CD4-positive, CD25-positive, alpha-beta regulatory T cell (primary cell): Measurements from ENCODE around the gene ACSBG1. TPM values are rescaled to one million over a fixed set of nuclear protein-coding genes. Genes with fewer than 3 reads are reported as not detected.
A peak's percentile ranks its signal among the peaks of the same experiment; 100 is the strongest.

Experiments
- ATAC-seq, 2 donors: fragments of 150-1000 bp; cut with Tn5 transposase; one replicate each; pipeline ENCODE4 v1.10.0; 2021; ENCODE audit warnings: low read depth in 2 of 2, moderate number of reproducible peaks in 2 of 2, moderate library complexity in 1 of 2
- DNase-seq, 3 donors: peaks; one replicate each; pipeline versions ENCODE4 v3.0.0 to v3.0.0-alpha.2; 2012 to 2022; ENCODE audit warnings: mixed read lengths in 1 of 3
- H3K27ac ChIP-seq: one replicate; pipeline ENCODE4 v1.7.0; 2013; ENCODE audit warnings: mild to moderate bottlenecking, low read length; ENCODE audit not compliant: insufficient read depth, poor library complexity, severe bottlenecking
- H3K27me3 ChIP-seq: one replicate; pipeline ENCODE4 v1.7.0; 2013; ENCODE audit warnings: low read length; ENCODE audit not compliant: control insufficient read depth, insufficient read depth
- H3K36me3 ChIP-seq: one replicate; pipeline ENCODE4 v1.7.0; 2013; ENCODE audit warnings: mild to moderate bottlenecking, low read length, moderate library complexity; ENCODE audit not compliant: control insufficient read depth, insufficient read depth
- H3K4me1 ChIP-seq: 2 replicates; pipeline ENCODE4 v1.7.0; 2013; ENCODE audit warnings: mild to moderate bottlenecking, low read length; ENCODE audit not compliant: insufficient read depth, control insufficient read depth, poor library complexity, severe bottlenecking
- H3K4me3 ChIP-seq: one replicate; pipeline ENCODE4 v1.7.0; 2013; ENCODE audit warnings: low read depth, mild to moderate bottlenecking, low read length, moderate library complexity
- H3K9me3 ChIP-seq, 2 experiments: 1 replicate in 1 of 2; 2 replicates in 1 of 2; pipeline ENCODE4 v1.7.0; 2013; ENCODE audit warnings: low read length in 2 of 2, mild to moderate bottlenecking in 1 of 2, moderate library complexity in 1 of 2; ENCODE audit not compliant: control insufficient read depth in 2 of 2
- H3K27ac Mint-ChIP-seq, 3 donors: one replicate each; pipeline ENCODE4 v1.8.0; 2020 to 2022; ENCODE audit warnings: mild to moderate bottlenecking in 3 of 3, mixed read lengths in 3 of 3, moderate library complexity in 2 of 3
- H3K27me3 Mint-ChIP-seq: one replicate; pipeline ENCODE4 v1.8.0; 2022; ENCODE audit warnings: mild to moderate bottlenecking, mixed read lengths
- H3K36me3 Mint-ChIP-seq: one replicate; pipeline ENCODE4 v1.8.0; 2020; ENCODE audit warnings: mixed read lengths
- H3K4me1 Mint-ChIP-seq, 4 donors: one replicate each; pipeline ENCODE4 v1.8.0; 2020 to 2022; ENCODE audit warnings: mixed read lengths in 4 of 4, mild to moderate bottlenecking in 1 of 4
- H3K4me3 Mint-ChIP-seq, 4 donors: one replicate each; pipeline ENCODE4 v1.8.0; 2020 to 2022; ENCODE audit warnings: mild to moderate bottlenecking in 4 of 4, mixed read lengths in 4 of 4, moderate library complexity in 3 of 4
- H3K9me3 Mint-ChIP-seq, 7 donors: one replicate each; pipeline ENCODE4 v1.8.0; 2020 to 2022; ENCODE audit warnings: mixed read lengths in 7 of 7, mild to moderate bottlenecking in 3 of 7, moderate library complexity in 2 of 7
- polyA plus RNA-seq, 4 donors: library from polyadenylated mRNA; unstranded; fragments of 300-500 nt; fragmentation: Illumina TruSeq; gene quantifications; one replicate each; pipeline ENCODE4 v1.2.3, GENCODE V29; 2021
- total RNA-seq: library from RNA; stranded (reverse); gene quantifications from one replicate; pipeline ENCODE4 v1.2.3, GENCODE V29; 2022

The ACSBG1 gene
- total and polyA plus RNA-seq, 5 donors from 2014 or later, result 0.06 to 0.25 TPM; not detected in 3

DNA sequence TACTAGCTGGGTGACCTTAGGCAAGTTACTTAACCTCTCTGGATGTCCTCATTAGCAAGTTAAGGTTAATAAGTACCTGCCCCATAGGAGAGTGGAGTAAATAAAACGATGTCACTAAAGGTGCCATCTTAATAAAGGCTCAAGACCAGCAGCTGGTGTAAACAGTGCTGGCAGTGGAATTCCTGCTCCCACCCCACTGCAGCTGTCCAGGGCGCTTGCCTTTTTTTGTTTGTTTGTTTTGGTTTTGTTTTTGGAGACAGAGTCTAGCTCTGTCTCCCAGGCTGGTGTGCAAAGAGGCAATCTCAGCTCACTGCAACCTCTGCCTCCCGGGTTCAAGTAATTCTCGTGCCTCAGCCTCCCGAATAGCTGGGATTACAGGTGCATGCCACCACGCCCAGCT, 56.3 kb downstream of the ACSBG1 start:
- Histone ChIP-seq H3K27ac (no peak overlapping the region), H3K9me3 (no peaks in the 10 kb centered on the region), H3K4me1 (peaks cover 9% of the 10 kb centered on the region), H3K4me3 (no peak overlapping the region), H3K36me3 (no peaks in the 10 kb centered on the region), H3K27me3 (no peaks in the 10 kb centered on the region)
- peaks cover 9% of the 10 kb centered on the region for H3K36me3 Mint-ChIP-seq
- ATAC-seq, result no peak
- no peak overlapping the region for H3K27ac Mint-ChIP-seq
- DNase-seq, result no peak
- peaks cover 5% of the 10 kb centered on the region for H3K27me3 Mint-ChIP-seq
- peaks cover 5 to 19% (median 9%) of the 10 kb centered on the region in 4 donors for H3K4me1 Mint-ChIP-seq
- peaks cover 0 to 2% (median 0%) of the 10 kb centered on the region in 7 donors for H3K9me3 Mint-ChIP-seq
- H3K4me3 Mint-ChIP-seq, result no peak overlapping the region

DNA sequence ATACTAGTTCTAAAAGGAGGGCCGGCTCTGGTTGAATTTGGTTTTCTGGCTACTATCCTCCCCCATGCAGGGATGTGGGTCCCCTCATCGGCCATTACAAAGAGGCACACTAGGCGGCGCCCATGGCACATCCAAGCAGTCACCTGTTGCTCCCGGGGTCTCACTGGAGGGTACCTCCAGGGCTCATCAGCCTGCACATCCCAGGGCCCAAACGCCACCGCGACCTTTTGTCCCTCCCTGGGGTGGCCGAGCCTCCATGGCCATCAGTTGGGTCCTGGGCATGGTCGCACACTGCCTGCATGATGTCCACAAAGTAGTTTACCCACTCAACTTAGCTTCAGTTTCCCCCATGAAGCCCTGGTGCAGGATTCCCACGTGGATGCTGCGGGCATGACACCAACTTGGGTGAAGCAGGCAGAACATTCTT, 56.9 kb downstream of the ACSBG1 start:
- H3K36me3 ChIP-seq, result peaks cover 4% of the 10 kb centered on the region
- H3K27me3 ChIP-seq, result no peaks in the 10 kb centered on the region
- H3K27ac Mint-ChIP-seq, result no peak overlapping the region
- no peak overlapping the region for H3K4me3 Mint-ChIP-seq
- peaks cover 13% of the 10 kb centered on the region for H3K36me3 Mint-ChIP-seq
- peaks cover 0 to 1% (median 0%) of the 10 kb centered on the region in 7 donors for H3K9me3 Mint-ChIP-seq
- peaks cover 9% of the 10 kb centered on the region for H3K4me1 ChIP-seq
- no peaks in the 10 kb centered on the region for H3K27me3 Mint-ChIP-seq
- no peak overlapping the region for H3K27ac ChIP-seq
- no peaks in the 10 kb centered on the region for H3K9me3 ChIP-seq
- no peak overlapping the region for H3K4me3 ChIP-seq
- peaks cover 5 to 22% (median 10%) of the 10 kb centered on the region in 4 donors for H3K4me1 Mint-ChIP-seq
- ATAC-seq (peak in 1 of 2 donors; percentile 19), DNase-seq (peak in 1 of 3 donors; percentile 25)

- Histone ChIP-seq H3K9me3 (no peaks in the 10 kb centered on the region), H3K4me1 (peaks cover 9% of the 10 kb centered on the region), H3K4me3 (no peak overlapping the region), H3K27ac (no peak overlapping the region), H3K36me3 (peaks cover 24% of the 10 kb centered on the region), H3K27me3 (no peaks in the 10 kb centered on the region)
- peaks cover 5 to 22% (median 10%) of the 10 kb centered on the region in 4 donors for H3K4me1 Mint-ChIP-seq
- ATAC-seq, result no peak
- peak overlapping the region in 1 of 4 donors; percentile 46 for H3K4me3 Mint-ChIP-seq
- peaks cover 27% of the 10 kb centered on the region for H3K36me3 Mint-ChIP-seq
- H3K27ac Mint-ChIP-seq, result peak overlapping the region in 1 of 3 donors; percentile 59
- no peaks in the 10 kb centered on the region for H3K27me3 Mint-ChIP-seq
- no peak for DNase-seq
- peaks cover 0 to 1% (median 0%) of the 10 kb centered on the region in 7 donors for H3K9me3 Mint-ChIP-seq
Measured at GRCh38 chr15:78175330-78175729, 59.0 kb downstream of the ACSBG1 start.

DNA sequence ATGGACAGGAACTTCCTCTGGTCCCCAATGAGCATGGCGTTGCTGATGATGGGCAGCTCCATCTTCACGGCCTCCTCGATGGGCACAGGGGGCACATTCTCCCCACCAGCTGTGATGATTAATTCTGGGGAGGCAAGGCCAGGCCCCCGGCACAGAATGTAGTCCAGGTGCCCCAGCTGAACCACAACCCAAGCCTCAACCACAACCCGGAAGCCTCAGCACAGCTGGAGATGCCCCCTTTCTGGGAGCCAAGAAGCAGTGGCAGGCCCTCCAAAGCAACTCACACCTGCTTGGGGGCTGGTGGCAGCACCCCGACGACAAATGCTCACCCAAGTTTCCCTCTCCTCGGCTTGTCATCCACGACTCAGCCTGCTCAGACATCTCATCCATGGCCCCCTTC, 60.0 kb downstream of the ACSBG1 start:
- Histone ChIP-seq H3K36me3 (peaks cover 34% of the 10 kb centered on the region), H3K27ac (no peak overlapping the region), H3K4me3 (no peak overlapping the region), H3K4me1 (peaks cover 9% of the 10 kb centered on the region), H3K9me3 (no peaks in the 10 kb centered on the region), H3K27me3 (no peaks in the 10 kb centered on the region)
- Mint-ChIP-seq H3K36me3 (peaks cover 37% of the 10 kb centered on the region), H3K27ac (no peak overlapping the region), H3K27me3 (no peaks in the 10 kb centered on the region), H3K4me3 (no peak overlapping the region), H3K4me1 (peaks cover 5 to 22% (median 10%) of the 10 kb centered on the region in 4 donors), H3K9me3 (peaks cover 0 to 1% (median 0%) of the 10 kb centered on the region in 7 donors)
- peak in 1 of 3 donors; percentile 43 for DNase-seq
- peak; percentile 29 to 39 for ATAC-seq

DNA sequence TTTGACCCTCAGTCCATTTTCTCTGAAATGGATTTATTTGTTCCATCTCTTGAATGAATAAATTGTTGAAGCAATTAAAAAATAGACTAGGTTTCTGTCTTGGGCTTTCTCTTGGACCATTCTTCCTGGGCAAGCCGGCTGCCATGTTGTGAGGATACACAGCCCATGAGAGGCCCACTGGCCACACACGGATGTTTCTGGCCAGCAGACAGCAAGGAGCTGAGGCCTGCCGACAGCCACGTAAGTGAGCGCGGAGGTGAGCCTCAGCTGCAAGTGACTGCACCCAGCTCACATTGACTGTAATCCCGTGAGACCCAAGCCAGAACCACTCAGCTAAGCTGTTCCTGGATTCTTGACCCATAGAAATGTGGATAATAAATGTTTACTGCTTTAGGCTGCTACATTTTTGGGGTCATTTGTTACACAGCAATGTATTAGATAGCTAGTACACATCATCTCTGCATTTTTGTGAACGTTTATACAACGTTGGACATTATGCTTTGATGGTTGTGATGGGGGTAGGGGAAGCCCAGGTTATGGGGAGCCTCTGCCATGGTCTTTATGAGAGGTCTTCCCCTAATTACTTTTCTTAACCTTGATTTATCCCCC, 62.4 kb downstream of the ACSBG1 start:
- Mint-ChIP-seq H3K9me3 (peaks cover 0 to 2% (median 0%) of the 10 kb centered on the region in 7 donors), H3K36me3 (peaks cover 52% of the 10 kb centered on the region), H3K4me1 (peaks cover 5 to 32% (median 20%) of the 10 kb centered on the region in 4 donors), H3K4me3 (no peak overlapping the region), H3K27ac (no peak overlapping the region), H3K27me3 (no peaks in the 10 kb centered on the region)
- no peaks in the 10 kb centered on the region for H3K27me3 ChIP-seq
- H3K4me1 ChIP-seq, result peaks cover 19% of the 10 kb centered on the region
- no peaks in the 10 kb centered on the region for H3K9me3 ChIP-seq
- H3K4me3 ChIP-seq, result no peak overlapping the region
- no peak overlapping the region for H3K27ac ChIP-seq
- ATAC-seq (no peak), DNase-seq (no peak)
- peaks cover 41% of the 10 kb centered on the region for H3K36me3 ChIP-seq

DNA sequence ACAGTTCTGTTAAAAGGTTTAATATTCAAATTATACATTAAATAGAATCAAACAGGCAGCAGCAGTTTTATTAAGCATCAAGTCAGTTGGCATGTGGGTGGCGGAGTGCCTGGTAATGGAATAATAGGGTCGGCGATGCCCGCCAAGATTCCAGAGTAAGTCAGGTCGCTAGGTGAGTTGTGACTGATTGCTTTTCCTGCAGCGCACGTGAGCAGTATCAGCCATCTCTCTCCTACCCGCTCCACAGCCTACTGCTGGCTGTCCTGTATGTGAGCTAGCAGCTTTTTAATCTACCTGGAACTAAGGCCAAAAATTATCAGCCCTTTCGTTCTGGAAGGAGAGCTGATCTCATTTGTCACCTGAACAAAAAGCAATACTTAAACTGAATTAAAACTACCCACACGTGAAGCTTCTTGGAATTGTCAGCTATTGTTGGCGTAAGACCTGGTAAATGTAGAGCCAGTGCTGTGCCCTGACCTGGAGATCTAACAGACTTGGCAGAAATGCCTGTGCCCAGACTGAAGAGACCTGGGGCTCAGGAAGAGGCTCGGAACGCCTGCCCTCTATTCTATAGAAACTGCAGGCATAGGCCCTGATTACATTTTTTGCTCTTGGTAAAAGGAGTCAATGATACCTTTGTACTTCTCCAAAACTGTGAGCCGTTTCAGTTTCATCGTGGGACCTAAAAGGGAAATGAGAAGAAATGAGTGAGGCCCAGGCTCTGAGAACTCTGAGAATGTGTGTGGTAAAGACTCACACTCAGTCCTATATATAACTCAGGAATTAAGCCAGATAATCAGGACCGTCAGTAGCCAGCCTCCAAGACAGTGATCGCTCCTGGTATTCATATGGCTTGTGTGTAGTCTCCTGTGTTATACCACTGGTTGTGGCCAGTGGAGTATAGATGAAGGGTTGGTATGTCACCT, 63.3 kb downstream of the ACSBG1 start:
- peaks cover 19% of the 10 kb centered on the region for H3K4me1 ChIP-seq
- peak overlapping the region in 2 of 3 donors; percentile 26 to 47 for H3K27ac Mint-ChIP-seq

GRCh38 chr15:78168608-78169007, 65.8 kb downstream of the ACSBG1 start:
- Histone ChIP-seq H3K36me3 (peaks cover 62% of the 10 kb centered on the region), H3K4me3 (no peak overlapping the region), H3K27me3 (no peaks in the 10 kb centered on the region), H3K9me3 (no peaks in the 10 kb centered on the region), H3K4me1 (peaks cover 10% of the 10 kb centered on the region), H3K27ac (no peak overlapping the region)
- ATAC-seq (no peak), DNase-seq (no peak)
- H3K27me3 Mint-ChIP-seq, result no peaks in the 10 kb centered on the region
- peaks cover 0 to 24% (median 13%) of the 10 kb centered on the region in 4 donors for H3K4me1 Mint-ChIP-seq
- H3K36me3 Mint-ChIP-seq, result peaks cover 64% of the 10 kb centered on the region
- peaks cover 0 to 2% (median 0%) of the 10 kb centered on the region in 7 donors for H3K9me3 Mint-ChIP-seq
- H3K4me3 Mint-ChIP-seq, result no peak overlapping the region
- peak overlapping the region in 1 of 3 donors; percentile 12 for H3K27ac Mint-ChIP-seq

More for the DNA sequence above, 63.3 kb downstream of the ACSBG1 start:
- H3K27ac ChIP-seq, result no peak overlapping the region
- Mint-ChIP-seq H3K9me3 (peaks cover 0 to 2% (median 0%) of the 10 kb centered on the region in 7 donors), H3K4me3 (no peak overlapping the region), H3K27me3 (no peaks in the 10 kb centered on the region), H3K4me1 (peaks cover 5 to 37% (median 20%) of the 10 kb centered on the region in 4 donors), H3K36me3 (peaks cover 56% of the 10 kb centered on the region)
- H3K4me3 ChIP-seq, result no peak overlapping the region
- no peak for ATAC-seq
- no peaks in the 10 kb centered on the region for H3K9me3 ChIP-seq
- H3K27me3 ChIP-seq, result no peaks in the 10 kb centered on the region
- DNase-seq, result peak in 1 of 3 donors; percentile 9
- H3K36me3 ChIP-seq, result peaks cover 46% of the 10 kb centered on the region
